NCI-H2227 treated with DMSO at 0.1 percent for 48 hours (cell line): Measurements from ENCODE around the gene SHQ1.
"Not testable (repeated sequence)": the region's sequence is repeated elsewhere in the genome, so short reads cannot be mapped to it uniquely, and the experiment has no call there.

Experiments
- DNase-seq: peaks from one replicate; lab custom pipeline; 2025; lab: John Stamatoyannopoulos, UW

SHQ1 gene

GRCh38 chr3:72748659-72749058 lies 99.6 kb downstream of the SHQ1 start:
- no peak for DNase-seq

- DNase-seq: no peak
Observed at GRCh38 chr3:72746430-72747411, 101.5 kb downstream of the SHQ1 start.

- no peak for DNase-seq
Observed at GRCh38 chr3:72745146-72745999, 102.9 kb downstream of the SHQ1 start.

- DNase-seq: no peak
Observed at GRCh38 chr3:72744330-72744729, 103.9 kb downstream of the SHQ1 start.

GRCh38 chr3:72739531-72740466 lies 108.4 kb downstream of the SHQ1 start:
- no peak for DNase-seq

GRCh38 chr3:72738752-72739530 lies 109.3 kb downstream of the SHQ1 start:
- peak; percentile 75 for DNase-seq

- DNase-seq: not testable (repeated sequence)
Observed at GRCh38 chr3:72735072-72735471, 113.2 kb downstream of the SHQ1 start.

GRCh38 chr3:72733676-72734075 lies 114.6 kb downstream of the SHQ1 start:
- no peak for DNase-seq

- not testable (repeated sequence) for DNase-seq
Observed at GRCh38 chr3:72732666-72733345, 115.4 kb downstream of the SHQ1 start.

- no peak for DNase-seq
Observed at GRCh38 chr3:72728958-72729467, 119.2 kb downstream of the SHQ1 start.

- no peak for DNase-seq
Observed at GRCh38 chr3:72728329-72728889, 119.8 kb downstream of the SHQ1 start.

- DNase-seq: no peak
Observed at GRCh38 chr3:72727726-72728125, 120.5 kb downstream of the SHQ1 start.

- no peak for DNase-seq
Observed at GRCh38 chr3:72727172-72727571, 121.1 kb downstream of the SHQ1 start.

- DNase-seq: no peak
Observed at GRCh38 chr3:72725229-72725628, 123.0 kb downstream of the SHQ1 start.

GRCh38 chr3:72724070-72724469 lies 124.2 kb downstream of the SHQ1 start:
- no peak for DNase-seq

GRCh38 chr3:72722930-72723726 lies 125.1 kb downstream of the SHQ1 start:
- no peak for DNase-seq

GRCh38 chr3:72721683-72722381 lies 126.4 kb downstream of the SHQ1 start:
- no peak for DNase-seq

- DNase-seq: peak; percentile 61
Observed at GRCh38 chr3:72720566-72720965, 127.7 kb downstream of the SHQ1 start.
